Ureter (tissue), 1 donor: Measurements from ENCODE around the gene EEF1A2. TPM values are rescaled to one million over a fixed set of nuclear protein-coding genes. Genes with fewer than 3 reads are reported as not detected.

ENCODE experiments used
- DNase-seq: peaks from one replicate; pipeline ENCODE4 v3.0.0-alpha.2; 2020; ENCODE audit warnings: low spot score
- total RNA-seq: library from RNA; stranded (reverse); gene quantifications from one replicate; pipeline ENCODE4 v1.2.4, GENCODE V29; 2023
- donor health status: DM: yes; HTN: yes; CAD: no.

Gene EEF1A2
- total RNA-seq, 1 donor from 2014 or later: 20.2 TPM

DNA sequence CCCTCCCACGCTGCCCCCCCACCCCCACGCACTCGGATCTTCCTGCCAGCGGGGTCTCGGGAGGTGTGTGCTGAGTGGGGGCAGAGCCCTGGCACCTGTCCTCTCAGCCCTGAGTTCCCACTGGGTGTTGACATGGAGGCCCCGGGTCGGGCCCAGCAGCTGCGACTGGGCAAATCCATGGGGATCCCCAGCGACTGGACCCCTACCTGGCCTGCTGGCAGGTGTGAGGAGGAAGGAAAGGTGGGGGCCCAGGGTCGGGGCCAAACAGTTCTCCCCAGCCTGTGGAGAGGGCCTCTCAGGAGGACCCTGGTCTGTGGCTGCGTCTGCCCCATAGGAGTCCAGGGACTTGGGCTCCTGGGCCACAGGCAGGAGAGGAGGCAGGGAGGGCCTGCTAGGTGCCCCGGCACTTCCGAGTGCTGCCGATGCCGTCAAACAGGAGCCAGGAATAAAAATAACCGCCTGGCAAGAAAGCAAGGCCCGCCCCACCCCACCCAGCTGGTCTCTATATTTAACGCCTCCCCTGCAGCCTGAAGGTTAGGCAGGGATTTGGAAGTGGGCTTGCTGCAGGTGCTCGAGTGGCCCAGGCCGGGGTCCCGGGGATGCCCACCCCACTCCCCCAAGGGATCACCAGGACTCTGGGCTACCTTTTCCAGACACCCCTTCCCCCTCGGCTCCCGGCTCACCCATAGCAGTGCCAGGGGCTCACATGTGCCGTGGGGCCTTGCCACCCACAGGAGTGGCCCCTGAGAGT lies 1.4 kb upstream of the EEF1A2 start:
- DNase-seq: no peak

DNA sequence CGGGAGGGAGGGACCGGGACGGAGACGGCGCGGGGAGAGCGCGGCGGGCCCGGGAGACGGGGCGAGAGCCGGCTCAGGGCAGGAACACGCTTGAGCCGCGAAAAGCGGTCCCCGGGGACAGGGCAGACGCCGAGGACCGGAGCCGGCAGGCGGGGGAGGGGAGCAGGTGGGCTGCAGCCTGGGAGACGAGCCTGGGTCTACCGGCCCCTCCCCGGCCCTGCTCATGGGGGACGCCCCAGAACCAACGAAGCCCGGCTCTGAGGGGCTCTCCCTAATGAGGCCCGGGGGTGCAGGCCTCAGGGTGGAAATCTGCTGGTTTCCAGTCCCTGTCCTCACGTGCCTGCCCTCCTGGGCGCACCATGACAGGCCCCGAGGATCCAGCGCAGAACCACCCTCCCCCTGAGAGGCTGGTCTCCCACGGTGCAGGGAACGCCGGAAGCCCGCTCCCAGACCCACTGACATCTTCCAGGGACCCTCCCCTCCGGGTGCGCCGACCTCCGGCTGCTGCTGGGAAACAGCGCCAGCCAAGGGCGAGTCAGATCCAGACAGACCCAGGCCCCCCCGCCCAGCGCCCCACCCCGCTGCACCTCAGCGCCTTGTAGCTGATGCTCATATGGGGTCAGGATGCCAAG lies 571 bp upstream of the EEF1A2 start:
- DNase-seq: no peak

DNA sequence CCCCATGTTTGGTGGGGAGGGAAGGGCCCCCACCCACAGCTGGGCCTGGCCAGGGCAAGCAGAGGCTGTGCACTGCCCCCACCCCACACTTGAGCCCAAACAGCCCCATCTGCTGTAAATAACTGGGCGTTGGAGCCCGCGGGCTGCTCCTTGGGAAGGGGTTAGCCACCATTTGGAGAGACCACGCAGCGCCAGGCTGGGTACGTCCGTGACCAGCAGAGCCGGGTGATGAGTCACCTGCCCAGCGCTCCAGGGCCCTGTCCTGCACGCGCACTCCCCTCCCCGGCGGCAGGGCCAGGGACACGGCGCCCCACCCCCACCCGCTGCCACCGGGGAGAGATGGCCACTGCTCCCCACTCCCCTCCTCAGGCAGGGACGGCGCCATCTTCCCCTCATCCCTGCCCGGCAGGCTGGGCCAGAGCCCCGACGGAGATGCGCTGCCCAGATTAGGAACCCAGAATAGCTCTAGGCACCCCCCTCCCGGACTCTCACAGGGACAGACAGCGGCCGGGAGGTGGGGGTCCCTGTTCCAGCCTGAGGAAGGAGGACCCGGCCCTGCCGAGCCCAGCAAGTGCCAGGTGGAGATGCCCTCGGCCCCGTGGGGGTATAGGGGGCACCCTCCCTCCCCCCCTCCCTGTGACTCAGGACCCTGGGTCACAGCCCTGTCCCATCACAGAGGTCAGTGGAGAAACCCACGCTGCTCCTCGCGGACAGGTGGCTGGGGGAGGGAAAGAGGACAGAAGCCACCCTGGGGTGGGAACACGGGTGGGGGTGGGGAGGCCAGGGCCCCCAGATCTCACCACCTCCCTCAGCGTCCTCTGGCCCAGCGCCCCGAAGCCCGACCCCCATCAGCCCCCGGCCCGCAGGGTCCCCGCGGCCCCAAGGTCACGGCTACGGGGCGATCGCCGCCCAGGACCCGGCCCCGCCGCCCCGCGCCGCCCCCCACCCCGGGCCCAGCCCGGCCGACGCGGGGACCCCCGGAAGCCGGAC lies 642 bp downstream of the EEF1A2 start:
- DNase-seq: no peak

DNA sequence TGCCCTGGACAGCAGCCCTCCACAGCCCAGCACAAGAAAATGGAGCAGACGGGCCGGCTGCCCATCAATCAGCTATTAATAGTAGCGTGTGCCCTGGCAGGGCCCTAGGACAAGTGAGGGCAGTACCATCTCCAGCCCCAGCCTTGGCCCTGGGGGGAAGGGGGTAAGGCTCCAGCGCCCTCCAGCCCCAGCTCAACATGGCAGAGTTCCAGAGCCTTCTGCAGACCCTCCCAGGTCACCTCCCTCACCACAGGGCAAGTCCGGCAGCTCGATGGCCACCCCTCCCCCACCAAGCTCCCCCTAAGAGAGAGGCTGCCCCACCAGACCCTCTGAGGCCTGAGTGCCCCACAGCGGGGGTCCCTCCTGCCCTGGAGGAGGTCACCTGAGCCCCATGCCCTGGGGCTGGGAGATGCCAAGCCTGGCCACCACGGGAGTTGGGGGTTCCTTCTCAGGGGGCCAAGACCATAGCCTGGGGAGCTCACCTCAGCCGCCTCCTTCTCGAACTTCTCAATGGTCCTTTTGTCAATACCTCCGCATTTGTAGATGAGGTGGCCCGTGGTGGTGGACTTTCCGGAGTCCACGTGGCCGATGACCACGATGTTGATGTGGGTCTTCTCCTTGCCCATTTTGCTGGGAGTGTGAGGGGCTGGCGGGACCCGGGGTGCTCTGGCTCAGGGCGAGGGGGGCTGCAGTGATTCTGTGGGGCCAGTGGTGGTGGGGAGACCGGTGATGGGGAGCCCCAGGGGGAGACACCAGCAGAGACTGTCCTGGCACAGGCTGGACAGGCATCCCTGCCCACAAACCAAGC lies 1.5 kb downstream of the EEF1A2 start:
- no peak for DNase-seq

DNA sequence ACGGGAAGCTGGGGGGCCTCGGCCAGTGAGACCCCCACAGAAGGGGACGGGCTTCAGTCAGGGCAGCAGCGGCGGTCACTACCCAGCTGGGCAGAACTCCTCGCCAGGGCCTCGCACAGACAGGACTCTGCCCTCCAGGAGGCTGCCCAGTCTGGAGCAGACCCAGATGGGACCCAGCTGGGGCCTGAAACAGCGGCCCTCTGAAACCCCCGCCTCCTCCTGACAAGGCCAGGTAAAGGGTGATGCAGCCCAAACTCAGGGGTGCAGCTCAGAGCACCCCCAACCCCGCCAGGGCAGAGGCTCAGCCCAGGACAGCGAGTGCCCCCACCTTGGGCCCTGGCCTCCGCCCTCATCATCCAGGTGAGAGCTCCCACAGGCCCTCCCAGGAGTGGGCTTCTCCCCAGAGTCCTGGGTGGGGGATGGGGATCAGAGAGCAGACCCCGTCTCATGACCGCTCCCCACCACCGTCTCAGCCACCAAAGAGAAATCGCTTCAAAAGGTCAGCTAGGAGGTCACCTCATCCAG lies 2.2 kb downstream of the EEF1A2 start:
- DNase-seq: no peak

DNA sequence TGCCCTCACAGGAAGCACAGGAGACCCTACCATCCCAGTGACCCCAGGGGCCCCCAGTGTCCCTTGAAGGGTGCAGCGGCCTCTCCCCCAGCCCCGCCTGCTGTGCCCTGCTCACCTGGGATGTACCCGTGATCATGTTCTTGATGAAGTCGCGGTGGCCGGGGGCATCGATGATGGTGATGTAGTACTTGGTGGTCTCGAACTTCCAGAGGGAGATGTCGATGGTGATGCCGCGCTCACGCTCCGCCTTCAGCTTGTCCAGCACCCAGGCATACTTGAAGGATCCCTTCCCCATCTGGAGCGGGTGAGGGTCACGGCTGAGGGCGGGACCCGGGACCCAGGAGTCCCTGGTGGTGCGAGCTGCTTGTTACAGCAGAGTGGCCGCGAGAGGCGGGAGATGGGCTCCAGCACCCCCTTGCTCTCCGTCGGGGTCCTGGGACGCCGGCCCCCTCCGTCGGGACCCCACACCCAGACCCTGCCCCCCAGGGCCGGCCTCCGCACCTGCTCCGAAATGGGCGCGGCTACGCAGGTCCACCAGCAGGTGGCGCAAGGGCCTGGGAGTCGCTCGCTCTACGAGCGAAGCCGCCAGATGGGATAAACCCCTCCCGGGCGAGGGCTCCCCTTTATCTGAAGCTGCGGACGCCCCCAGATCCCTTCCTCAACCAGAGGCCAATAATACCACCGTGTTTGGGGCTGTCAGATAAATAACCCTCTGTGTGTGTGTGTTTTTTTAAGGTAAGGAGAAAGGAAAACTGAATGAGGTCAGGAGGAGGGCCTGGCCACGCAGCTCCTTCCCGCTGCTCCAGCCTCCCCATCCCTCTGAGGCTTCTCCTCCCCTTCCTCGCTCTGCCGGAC lies 2.9 kb downstream of the EEF1A2 start:
- peak; percentile 74 for DNase-seq

DNA sequence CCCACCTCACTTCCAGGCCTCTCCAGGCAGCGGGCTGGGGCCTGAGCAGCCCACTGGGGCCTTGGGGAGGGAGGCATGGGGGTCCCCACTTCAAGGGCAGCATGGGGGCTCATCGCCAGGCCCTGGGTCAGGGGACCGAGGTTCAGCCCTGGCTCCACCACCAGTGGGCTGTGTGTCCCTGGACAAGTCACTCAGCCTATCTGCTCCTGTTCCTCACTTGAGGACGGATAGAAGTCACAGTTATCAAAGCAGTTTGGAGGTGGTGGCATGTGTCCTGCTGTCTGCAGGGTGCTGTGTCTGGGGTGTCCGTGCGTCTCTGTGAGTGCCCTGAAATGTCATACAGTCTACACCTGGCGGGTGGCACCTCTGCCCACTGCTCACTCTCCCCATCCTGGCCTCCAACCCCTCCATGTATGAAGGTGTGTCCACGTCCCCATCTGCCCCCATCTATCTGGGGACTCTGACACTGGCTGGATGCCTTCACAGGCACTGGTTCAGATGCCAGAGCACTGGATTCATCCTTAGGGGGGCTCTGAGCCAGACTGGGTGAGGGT lies 3.6 kb downstream of the EEF1A2 start:
- DNase-seq: no peak

DNA sequence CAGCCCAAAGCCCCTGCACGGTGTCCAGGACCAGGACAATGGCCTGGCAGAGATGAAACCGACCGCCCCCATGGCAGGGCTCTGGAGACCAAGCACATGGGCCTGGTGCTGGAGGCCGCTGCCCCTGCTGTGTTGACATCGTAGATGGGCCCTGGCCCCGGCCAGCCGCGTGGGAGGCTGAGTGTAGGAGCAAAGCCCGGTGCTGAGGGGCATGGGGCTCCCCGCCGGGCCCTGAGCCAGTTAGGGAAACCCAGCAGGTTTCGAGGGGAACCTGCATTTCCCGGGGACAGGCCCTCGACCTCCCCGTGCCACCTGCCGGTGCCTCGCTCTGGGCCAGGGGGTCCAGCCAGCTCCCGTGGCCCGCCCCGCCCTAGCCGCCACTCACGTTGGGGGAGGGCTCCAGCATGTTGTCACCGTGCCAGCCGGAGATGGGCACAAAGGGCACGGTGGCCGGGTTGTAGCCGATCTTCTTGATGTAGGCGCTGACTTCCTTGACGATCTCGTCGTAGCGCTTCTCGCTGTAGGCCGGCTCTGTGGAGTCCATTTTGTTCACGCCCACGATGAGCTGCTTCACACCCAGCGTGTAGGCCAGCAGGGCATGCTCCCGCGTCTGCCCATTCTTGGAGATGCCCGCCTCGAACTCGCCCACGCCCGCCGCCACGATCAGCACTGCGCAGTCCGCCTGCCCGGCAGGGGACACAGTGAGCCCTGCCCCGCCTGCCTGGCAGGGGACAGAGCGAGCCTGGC lies 4.3 kb downstream of the EEF1A2 start:
- no peak for DNase-seq

DNA sequence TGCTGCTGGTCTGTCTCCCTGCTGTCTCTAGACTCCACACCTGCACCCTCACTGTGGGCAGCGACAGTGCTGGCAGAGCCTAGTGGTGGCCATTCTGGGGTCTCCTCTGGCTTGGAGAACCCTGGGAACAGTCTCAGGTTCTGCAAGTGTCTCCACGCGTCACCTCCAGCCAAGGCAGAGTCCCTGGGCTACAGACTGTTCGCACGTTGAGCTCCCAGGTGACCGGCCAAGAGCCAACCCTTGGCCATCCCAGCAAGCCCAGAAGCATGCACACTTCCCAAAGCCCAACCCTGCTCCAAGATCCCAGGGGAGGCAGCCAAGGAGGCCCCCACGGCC lies 4.8 kb downstream of the EEF1A2 start:
- DNase-seq: no peak

DNA sequence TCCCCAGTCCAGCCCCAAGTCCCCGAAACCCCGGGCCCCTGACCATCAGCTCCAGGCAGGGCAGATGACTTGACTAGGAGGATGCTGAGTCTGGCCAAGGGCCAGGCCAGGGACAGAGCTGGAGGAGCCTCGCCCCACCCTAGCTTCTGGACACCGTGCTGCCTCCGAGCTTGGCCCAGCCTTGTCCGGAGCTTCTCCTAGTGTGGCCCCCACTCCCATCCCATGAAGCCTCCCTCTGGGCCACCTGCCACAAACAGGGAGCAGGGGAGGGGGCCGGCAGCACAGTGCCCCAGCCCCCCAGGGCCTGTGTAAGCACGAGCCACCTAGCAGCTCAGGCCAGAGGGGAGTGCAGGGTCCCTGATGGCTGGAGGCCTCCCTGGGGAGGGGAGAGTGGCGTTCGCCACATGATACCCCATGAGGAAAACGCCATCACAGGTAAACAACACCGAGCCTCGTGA lies 5.3 kb downstream of the EEF1A2 start:
- DNase-seq: no peak

DNA sequence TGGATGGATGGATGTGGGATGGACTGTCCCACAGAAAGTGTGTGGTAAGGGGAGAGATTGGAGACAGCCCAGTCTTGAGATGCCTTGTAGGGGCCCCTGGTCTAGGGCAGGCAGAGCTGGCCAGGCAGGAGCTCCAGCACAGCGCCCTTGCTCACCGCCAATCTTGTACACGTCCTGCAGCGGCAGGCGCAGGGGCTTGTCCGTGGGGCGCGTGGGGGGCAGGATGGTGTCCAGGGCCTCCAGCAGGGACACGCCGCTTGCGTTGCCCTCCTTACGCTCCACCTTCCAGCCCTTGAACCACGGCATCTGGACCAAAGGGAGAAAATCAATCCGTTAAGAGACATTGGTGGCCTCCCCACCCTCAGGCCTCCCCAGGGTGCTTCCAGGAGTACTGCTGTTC lies 5.9 kb downstream of the EEF1A2 start:
- DNase-seq: no peak

DNA sequence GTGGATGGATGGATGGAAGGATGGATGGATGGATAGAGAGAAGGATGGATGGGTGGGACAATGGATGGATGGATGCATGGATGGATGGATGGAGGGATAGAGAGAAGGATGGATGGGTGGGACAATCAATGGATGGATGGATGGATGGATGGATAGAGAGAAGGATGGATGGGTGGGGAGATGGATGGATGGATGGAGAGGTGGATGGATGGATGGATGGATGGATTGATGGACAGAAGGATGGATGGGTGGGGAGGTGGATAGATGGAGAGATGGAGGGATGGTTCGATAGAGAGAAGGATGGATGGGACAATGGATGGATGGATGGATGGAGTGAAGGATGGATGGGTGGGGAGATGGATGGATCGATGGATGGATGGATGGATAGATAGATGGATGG lies 6.4 kb downstream of the EEF1A2 start:
- no peak for DNase-seq

DNA sequence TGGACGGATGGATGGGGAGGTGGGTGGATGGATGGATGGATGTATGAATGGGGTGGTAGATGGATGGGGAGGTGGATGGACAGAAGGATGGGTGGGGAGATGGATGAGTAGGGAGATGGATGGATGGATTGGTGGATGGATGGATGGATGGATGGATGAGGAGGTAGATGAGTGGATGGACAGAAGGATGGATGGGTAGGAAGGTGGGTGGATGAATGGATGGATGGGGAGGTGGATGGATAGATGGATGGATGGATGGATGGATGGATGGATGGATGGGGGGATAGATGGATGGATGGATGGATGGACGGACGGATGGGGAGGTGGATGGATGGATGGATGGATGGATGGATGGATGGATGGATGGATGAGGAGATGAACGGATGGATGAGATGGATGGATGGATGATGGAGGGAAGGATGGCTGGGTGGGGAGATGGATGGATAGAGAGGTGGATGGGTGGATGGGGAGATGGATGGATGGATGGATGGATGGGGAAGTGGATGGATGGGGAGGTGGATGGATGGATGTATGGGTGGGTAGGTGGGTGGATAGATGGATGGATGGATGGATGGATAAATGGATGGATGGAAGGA lies 7.2 kb downstream of the EEF1A2 start:
- DNase-seq: no peak

DNA sequence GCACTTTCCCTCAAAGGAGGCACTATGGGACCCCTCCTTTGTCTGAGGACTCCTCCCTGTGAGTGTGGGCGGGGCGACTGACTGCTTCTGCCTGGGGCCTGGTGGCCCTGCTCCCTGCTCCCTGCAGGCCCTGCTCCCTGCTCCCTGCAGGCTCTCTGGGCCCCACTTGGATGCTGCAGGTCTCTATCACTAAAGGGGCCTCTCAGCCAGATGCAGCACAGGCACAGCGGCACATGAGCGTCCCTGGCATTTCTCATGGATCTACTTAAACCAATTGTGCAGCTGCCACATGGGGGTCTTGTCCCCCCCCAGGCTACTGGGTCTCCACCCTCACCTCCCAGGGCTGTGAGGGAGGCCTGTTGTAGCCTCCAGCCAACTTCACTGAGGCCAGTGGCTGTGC lies 7.8 kb downstream of the EEF1A2 start:
- no peak for DNase-seq

DNA sequence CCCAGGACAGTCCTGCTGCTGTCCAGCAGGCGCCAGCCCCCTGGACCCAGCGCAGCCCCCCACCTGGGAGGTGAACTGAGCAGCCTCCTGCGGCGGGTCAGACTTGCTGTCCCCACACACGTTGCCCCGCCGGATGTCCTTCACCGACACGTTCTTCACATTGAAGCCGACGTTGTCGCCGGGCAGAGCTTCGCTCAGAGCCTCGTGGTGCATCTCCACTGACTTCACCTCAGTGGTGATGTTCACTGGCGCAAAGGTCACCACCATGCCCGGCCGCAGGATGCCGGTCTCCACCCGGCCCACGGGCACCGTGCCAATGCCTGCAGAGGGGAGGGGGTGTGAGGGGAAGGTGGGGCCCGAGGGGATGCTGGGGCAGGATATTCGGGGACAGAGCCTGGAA lies 8.5 kb downstream of the EEF1A2 start:
- no peak for DNase-seq

DNA sequence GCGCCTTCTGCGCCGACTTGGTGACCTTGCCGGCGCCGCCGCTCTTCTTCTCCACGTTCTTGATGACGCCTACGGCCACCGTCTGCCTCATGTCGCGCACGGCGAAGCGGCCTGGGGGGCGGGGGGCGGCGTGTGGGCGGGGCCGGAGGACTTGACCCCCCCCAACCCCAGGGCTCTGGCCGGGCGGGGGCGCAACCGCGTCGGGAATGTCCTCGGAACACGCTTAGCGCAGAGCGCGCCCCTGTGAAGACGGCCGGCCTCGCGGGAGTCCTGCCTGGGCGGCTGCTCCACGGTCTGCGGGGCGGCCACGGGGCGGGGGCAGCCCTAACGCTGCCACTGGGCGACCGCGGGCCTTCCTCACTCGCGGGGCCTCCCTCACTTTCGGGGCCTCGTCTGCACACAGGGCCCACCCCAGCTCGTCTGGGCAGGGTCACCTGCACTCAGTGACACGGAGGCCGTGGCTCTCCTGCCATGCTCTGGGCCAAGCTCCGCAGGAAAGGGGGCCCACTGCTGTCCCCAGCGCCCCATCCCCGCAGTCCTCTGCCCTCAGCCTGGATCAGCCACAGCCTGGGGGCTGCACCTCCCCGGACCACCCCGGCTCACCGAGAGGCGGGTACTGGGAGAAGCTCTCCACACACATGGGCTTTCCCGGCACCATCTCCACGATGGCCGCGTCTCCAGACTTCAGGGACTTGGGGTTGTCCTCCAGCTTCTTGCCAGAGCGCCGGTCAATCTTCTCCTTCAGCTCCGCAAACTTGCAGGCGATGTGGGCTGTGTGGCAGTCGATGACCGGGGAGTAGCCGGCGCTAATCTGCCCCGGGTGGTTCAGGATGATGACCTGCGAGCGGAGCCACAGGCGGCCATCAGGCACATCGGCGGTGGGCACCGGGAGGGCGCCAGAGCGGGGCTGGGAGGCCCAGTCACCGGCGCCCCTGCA lies 10.3 kb downstream of the EEF1A2 start:
- DNase-seq: no peak

DNA sequence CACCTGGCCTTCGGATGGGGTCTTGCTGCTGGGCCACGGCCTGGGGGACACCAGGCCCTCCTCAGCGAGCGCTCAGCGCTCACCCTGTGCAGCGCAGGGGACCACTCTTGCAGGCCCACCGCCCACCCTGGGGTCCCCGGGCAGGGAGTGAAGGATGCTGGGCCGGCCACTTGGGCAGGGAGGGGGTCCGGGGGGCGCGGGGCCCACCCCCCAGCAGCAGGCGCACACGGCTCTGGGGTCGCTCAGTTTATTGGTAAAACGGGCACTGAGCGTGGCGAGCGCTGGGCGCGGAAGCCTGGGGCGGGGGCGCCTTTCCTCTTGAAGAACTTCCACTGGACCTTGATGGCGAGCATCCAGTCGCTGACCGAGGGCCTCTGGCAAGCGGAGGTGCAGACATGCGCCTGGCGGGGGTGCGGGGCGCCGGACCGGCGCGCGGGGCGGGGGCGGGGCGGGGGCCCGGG lies 11.1 kb downstream of the EEF1A2 start:
- no peak for DNase-seq
